SK-N-SH treated with all-trans-retinoic acid at 6 μM for 48 hours (cell line): Measurements from ENCODE around the gene C4orf51.

Source experiments
- OSR1 ChIP-seq: fragments of 250-450 bp; sonication (Bioruptor Pico); IDR thresholded peaks from 2 replicates; pipeline ENCODE4 v1.8.0; 2022; ENCODE audit warnings: moderate library complexity, mild to moderate bottlenecking, inconsistent platforms
- RARB ChIP-seq: fragments of 250-450 bp; sonication (Bioruptor Pico); IDR thresholded peaks from 2 replicates; pipeline ENCODE4 v1.8.0; 2021; ENCODE audit warnings: mild to moderate bottlenecking, moderate library complexity
- TOX ChIP-seq: fragments of 250-450 bp; sonication (Bioruptor Pico); IDR thresholded peaks from 2 replicates; pipeline ENCODE4 v1.8.0; 2021; ENCODE audit warnings: mild to moderate bottlenecking, moderate library complexity, borderline replicate concordance
- ZC3H10 ChIP-seq: fragments of 250-450 bp; sonication (Bioruptor Pico); IDR thresholded peaks from 2 replicates; pipeline ENCODE4 v1.5.1; 2021; ENCODE audit warnings: mild to moderate bottlenecking, moderate library complexity
- ZNF70 ChIP-seq: fragments of 450-650 bp; formaldehyde crosslinking; IDR thresholded peaks from 2 replicates; pipeline ENCODE4 v1.5.0; 2020; ENCODE audit warnings: mild to moderate bottlenecking, moderate library complexity
- TF ChIP-seq, protein P1 (sequence below): fragments of 250-450 bp; sonication (Bioruptor Pico); IDR thresholded peaks from 2 replicates; pipeline ENCODE4 v1.8.0; 2020; ENCODE audit warnings: mild to moderate bottlenecking, moderate library complexity, borderline replicate concordance

DNA sequence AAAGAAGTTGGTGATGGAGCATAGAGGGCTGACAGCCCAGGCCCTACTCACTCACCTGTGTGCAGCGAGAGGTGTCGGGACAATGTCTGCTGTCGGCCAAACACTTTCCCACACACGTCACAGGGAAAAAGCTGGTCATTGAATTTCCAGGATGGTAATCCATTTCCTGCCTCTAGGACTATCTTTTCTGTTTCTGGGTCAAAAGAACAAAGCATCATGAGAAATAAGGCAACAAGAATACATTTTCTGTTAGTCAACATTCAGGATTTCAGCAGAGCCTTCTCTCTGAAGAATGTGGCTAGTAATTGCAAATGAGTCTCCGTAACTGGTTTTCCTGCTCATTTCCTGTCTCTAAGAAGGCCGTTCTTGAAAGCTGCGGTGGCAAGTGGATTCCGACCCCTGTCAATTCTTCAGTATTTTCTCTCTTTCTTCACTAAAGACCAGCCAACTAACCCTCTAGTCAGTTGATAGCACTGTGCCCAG lies 99.4 kb downstream of the C4orf51 start:
- no peak for TF ChIP-seq OSR1
- TF ChIP-seq ZC3H10 (CRISPR knock-in tag) = no peak
- TF ChIP-seq RARB (CRISPR knock-in tag) = no peak
- TF ChIP-seq, protein P1, sequence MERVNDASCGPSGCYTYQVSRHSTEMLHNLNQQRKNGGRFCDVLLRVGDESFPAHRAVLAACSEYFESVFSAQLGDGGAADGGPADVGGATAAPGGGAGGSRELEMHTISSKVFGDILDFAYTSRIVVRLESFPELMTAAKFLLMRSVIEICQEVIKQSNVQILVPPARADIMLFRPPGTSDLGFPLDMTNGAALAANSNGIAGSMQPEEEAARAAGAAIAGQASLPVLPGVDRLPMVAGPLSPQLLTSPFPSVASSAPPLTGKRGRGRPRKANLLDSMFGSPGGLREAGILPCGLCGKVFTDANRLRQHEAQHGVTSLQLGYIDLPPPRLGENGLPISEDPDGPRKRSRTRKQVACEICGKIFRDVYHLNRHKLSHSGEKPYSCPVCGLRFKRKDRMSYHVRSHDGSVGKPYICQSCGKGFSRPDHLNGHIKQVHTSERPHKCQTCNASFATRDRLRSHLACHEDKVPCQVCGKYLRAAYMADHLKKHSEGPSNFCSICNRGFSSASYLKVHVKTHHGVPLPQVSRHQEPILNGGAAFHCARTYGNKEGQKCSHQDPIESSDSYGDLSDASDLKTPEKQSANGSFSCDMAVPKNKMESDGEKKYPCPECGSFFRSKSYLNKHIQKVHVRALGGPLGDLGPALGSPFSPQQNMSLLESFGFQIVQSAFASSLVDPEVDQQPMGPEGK (CRISPR knock-in tag) = no peak
- no peak for TF ChIP-seq TOX (CRISPR knock-in tag)
- TF ChIP-seq ZNF70 (CRISPR knock-in tag) = no peak
